HG03432 (cell line): Measurements from ENCODE around the gene GDI2.
"Not testable (repeated sequence)": the region's sequence is repeated elsewhere in the genome, so short reads cannot be mapped to it uniquely, and the experiment has no call there.

Source experiments
- ATAC-seq: cut with Tn5 transposase; IDR thresholded peaks from one replicate; pipeline ENCODE4 v1.9.1; 2021; ENCODE audit warnings: mild to moderate bottlenecking, moderate library complexity; ENCODE audit not compliant: unreplicated experiment

Gene GDI2

GRCh38 chr10:5813341-5814109, at the start of gene GDI2:
Gene GDI2 (minus strand): TSS chr10:5813434. CDS start chr10:5813258, 176 bp downstream.
- ATAC-seq, result peak; percentile 84

- peak; percentile 97 for ATAC-seq
Observed at GRCh38 chr10:5862360-5862961, 49.2 kb upstream of the GDI2 start.

GRCh38 chr10:5860066-5860465, 46.8 kb upstream of the GDI2 start:
- ATAC-seq, result no peak

GRCh38 chr10:5858811-5859210, 45.6 kb upstream of the GDI2 start:
- ATAC-seq, result no peak

GRCh38 chr10:5856701-5857004, 43.4 kb upstream of the GDI2 start:
- ATAC-seq, result no peak

GRCh38 chr10:5855979-5856700, 42.9 kb upstream of the GDI2 start:
- no peak for ATAC-seq

GRCh38 chr10:5854131-5854475, 40.9 kb upstream of the GDI2 start:
- no peak for ATAC-seq

GRCh38 chr10:5846667-5847066, 33.4 kb upstream of the GDI2 start:
- not testable (repeated sequence) for ATAC-seq

GRCh38 chr10:5844345-5845055, 31.3 kb upstream of the GDI2 start:
- ATAC-seq, result no peak

GRCh38 chr10:5843686-5844344, 30.6 kb upstream of the GDI2 start:
- ATAC-seq, result no peak

GRCh38 chr10:5841965-5842364, 28.7 kb upstream of the GDI2 start:
- ATAC-seq, result no peak

- peak; percentile 83 for ATAC-seq
Observed at GRCh38 chr10:5840314-5841307, 27.4 kb upstream of the GDI2 start.

- not testable (repeated sequence) for ATAC-seq
Observed at GRCh38 chr10:5836181-5836580, 22.9 kb upstream of the GDI2 start.

GRCh38 chr10:5835446-5836095, 22.3 kb upstream of the GDI2 start:
- ATAC-seq, result no peak

- no peak for ATAC-seq
Observed at GRCh38 chr10:5833814-5834213, 20.6 kb upstream of the GDI2 start.

GRCh38 chr10:5832946-5833345, 19.7 kb upstream of the GDI2 start:
- ATAC-seq, result no peak

- ATAC-seq, result no peak
Observed at GRCh38 chr10:5831446-5831782, 18.2 kb upstream of the GDI2 start.

GRCh38 chr10:5830629-5831445, 17.6 kb upstream of the GDI2 start:
- ATAC-seq, result peak; percentile 63

- no peak for ATAC-seq
Observed at GRCh38 chr10:5829267-5829666, 16.0 kb upstream of the GDI2 start.
